Right ventricle myocardium superior (tissue), 1 donor: Measurements from ENCODE around the gene CASK. TPM values are rescaled to one million over a fixed set of nuclear protein-coding genes. Genes with fewer than 3 reads are reported as not detected.
"Not testable (repeated sequence)": the region's sequence is repeated elsewhere in the genome, so short reads cannot be mapped to it uniquely, and the experiment has no call there.

ENCODE experiments used
- ATAC-seq: fragments of 200-7000 bp; cut with Tn5 transposase; one replicate; pipeline ENCODE4 v1.9.1; 2020; ENCODE audit warnings: mild to moderate bottlenecking; ENCODE audit not compliant: poor library complexity
- DNase-seq: peaks from one replicate; pipeline ENCODE4 v3.0.0-alpha.2; 2020
- intact Hi-C: fragments of 100-400 bp; cut with DNase I; formaldehyde crosslinking; loops from one replicate; pipeline ENCODE4 v1.11.2; 2022
- total RNA-seq: library from RNA; stranded (reverse); fragmentation: NEBNext Ultra II Directional; extraction: Animal tissue kit (Norgen Biotek cat#: 25700); gene quantifications from one replicate; pipeline ENCODE4 v1.2.1, GENCODE V29; 2021
- donor health status: DM: no; HTN: yes; CAD: no; lungs with severe emphysema.

CASK gene
- total RNA-seq, 1 donor from 2014 or later: 12.4 TPM

DNA sequence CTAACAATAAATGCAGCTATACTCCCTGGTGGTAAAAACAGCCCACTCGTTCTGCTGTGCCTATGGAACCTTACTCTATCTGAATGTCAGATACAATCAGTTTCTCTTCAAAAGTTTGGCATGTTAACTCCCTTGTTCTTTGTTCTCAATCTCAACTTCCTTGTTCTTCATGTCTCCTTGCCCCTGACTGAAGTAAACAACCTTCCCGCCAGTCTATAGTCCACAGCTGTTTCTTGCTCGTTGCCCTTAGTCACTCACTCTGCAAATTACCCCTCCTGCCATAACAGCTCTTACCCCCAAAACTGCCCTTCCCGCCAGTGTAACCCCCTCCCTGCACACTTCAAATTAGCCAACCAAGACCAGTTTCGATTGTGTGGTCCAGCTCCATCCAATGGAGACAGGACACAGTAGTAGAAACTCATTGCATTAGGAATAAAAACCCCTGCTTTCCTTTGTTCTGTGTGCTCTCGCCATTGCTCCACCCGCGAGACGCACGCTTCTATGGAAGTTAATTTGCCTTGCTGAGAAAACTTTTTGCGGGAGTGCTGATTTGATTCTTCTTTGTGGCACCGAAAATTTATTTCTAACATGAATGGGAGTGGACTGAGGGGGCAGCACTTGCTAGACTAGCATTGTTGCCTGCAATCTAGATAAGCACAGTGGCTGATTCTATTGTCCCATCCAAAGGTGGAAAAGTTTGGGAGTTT is 206.4 kb downstream of the CASK start:
- DNase-seq (no peak), ATAC-seq (no peak)
- intact Hi-C loops: no loop called here

DNA sequence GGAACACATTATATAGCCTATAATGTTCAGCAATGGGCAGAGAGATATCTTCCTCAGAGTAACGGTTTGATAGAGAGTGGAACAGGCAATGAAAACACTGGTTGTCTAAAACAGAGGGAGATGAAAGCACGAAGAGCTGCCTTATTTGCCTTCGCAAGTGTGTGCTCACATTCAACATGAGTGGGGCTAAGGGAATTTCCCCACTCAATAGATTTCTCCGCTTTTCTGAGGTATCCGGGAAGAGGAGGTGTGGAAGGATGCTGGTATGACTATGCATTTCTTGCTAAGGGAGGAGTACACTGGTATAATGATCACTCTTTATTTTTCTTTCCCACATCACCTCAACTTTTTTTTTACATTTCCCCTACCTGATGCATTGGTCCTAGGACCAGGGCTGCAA is 207.1 kb downstream of the CASK start:
- DNase-seq (no peak), ATAC-seq (no peak)
- intact Hi-C loops: no loop called here

DNA sequence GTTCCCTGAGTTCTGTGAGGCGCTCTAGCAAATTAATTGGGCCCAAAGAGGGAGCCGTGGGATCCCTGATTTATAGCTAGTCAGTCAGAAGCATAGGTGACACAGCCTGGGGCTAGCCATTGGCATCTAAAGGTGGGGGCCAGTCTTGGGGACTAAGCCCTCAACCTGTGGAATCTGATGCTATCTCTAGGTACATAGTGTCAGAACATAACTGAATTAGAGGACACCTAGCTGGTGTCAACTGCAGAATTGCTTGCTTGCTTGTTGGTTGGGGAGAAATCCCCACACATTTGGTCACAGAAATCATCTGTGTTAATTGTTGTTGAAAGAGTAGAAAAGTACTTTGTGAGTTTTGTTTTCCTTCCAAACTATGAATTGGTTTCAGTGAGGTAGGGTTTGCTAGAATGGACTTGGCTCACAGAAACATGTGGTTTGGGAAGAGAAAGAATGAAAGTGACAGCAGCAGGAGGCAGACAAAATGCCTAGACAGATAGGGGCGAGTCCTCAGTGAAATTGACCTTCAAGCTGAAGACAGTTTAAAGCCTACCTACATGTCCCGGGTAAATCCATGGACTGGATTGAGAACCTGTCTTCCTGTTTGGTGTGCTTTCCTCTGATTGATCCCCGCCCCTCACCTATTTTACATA is 212.2 kb downstream of the CASK start:
- no peak for ATAC-seq
- intact Hi-C loops: no loop called here
- DNase-seq: no peak

DNA sequence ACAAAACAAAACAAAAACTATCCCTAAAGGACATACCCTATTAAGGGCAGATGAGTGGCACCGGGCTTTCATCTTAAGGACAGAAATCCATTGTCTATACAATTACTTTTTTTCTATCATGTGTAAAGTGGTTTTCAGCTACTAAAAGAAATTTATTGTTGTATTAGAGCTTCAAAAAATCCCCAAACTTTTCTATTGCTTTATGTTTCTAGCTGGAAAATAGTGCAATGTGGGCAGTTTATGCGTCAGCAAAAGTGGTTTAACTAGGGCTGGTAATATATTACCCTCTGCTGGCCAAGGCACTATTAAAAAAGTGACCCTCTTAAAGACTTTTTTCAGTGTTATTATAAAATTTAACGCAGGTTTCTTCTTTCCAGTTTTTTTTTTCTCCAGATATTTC is 214.9 kb downstream of the CASK start:
- intact Hi-C loops: no loop called here
- DNase-seq: no peak
- no peak for ATAC-seq

DNA sequence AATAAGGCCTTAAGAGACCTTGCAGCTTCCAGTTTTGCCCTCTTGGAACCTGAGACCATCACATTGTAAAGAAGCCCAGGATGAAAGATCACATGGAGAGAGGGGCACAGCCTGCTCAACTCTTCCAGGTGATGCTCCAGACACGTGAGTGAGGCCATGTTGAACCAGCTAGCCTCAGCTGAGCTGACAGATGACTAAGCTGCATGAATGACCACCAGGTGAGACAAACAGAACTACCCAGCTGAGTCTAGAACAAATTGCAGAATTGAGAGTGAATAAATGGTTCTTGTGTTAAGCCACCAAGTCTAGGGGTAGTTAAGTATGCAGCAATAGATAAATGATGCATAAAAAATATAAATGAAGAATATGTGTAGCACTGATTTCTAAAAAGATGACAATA is 216.1 kb downstream of the CASK start:
- intact Hi-C loops: no loop called here
- ATAC-seq (no peak), DNase-seq (no peak)

DNA sequence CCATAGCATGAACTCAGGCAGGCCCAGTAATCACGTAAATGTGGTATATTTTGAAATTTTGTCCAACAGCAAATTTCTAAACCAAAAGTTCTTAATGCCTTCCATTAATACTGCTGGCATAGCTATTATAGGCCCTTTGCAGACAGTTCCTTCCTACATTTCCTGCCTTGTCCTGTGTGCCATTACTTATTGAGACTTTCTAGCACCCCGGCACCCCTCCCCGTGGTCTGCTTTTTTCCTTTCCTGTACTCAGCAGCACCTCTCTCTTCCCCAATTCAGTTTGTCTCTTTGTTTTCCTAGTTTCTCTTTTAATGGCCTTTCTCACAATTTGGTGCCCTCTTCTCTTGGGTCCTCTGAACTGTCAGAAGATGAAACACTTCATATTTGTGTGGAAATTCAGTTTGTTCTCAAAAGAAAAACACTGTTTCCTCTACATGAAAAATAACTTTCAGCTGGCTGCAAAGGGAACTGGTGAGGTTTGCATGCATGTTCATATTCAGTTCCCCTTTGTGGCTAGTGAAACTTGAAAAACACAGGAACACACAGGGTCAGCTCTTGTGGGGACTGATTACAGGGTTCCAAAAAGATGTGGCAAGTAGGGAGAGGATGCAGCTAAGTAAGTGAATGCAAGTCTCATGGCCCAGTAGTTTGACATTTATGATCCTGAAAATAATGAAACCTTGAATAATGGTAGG is 217.5 kb downstream of the CASK start:
- ATAC-seq (peak; percentile 62), DNase-seq (no peak)
- intact Hi-C loops: no loop called here

DNA sequence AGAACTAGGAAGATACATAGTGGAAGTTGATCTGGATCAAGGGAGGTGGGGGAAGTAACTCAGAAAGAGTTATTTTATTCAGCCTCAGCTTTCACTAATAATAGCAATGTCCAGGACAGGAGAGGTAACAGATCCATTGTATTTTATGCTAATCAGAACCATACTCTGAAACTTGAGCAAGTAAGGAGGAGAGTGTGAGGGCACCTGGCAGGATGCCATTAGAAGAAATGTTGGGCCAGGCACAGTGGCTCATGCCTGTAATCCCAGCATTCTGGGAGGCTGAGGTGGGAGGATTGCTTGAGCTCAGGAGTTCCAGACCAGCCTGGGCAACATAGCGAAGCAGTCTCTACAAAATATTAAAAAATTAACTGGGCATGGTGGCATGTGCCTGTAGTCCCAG is 218.3 kb downstream of the CASK start:
- intact Hi-C loops: no loop called here
- ATAC-seq (no peak), DNase-seq (no peak)

DNA sequence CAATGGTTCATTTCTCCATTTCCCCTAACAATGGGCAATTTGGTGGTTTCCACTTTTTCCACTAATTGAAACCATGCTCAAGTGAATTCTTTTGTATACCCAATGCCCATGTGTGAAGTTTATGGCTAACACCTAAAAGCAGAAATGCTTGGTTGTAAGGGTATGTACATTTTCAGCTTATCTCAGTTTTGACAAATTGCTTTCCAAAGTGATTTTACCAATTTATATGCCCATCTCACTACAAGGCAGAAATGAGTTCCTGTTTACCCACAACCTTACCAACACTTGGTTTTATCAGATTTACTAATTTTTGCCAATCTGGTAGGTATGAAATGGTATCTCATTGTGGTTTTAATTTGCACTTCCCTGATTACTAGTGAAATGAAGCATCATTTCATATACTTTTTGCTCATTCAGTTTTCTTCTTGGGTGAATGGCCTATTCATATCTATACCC is 219.8 kb downstream of the CASK start:
- intact Hi-C loops: no loop called here
- ATAC-seq (no peak), DNase-seq (no peak)

DNA sequence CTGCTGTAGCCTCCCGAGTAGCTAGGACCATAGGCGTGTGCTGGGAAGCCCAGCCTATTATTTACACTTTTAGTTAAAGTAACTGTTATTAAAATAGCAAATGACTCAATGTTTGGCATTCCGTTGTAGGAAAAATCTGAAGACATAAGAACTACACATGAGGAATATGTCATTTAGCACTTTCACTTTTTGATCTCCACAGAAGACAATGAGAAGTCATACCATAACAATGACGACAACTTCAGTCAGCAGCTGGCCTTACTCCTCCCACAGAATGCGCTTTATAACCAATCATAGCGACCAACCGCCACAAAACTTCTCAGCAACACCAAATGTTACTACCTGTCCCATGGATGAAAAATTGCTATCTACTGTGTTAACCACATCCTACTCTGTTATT is 227.9 kb downstream of the CASK start:
- intact Hi-C loops: no loop called here
- no peak for DNase-seq
- no peak for ATAC-seq

DNA sequence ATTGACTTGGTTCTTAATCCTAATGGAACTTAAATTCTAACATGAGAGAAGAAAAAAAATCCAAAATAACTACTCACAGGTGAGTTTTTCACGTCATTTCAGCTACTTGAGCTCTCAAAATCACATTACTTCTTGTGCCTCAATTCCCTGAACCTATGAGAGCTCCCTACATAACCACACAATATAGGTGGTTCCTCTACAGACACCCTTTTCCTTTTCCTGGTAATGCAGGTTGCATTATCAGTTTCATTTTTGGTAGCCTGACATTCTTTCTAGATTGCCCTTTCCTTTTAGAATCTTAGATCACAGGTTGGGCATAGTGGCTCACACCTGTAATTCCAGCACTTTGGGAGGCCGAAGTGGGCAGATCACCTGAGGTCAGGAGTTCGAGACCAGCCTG is 230.3 kb downstream of the CASK start:
- DNase-seq: no peak
- no peak for ATAC-seq
- intact Hi-C loops: no loop called here

DNA sequence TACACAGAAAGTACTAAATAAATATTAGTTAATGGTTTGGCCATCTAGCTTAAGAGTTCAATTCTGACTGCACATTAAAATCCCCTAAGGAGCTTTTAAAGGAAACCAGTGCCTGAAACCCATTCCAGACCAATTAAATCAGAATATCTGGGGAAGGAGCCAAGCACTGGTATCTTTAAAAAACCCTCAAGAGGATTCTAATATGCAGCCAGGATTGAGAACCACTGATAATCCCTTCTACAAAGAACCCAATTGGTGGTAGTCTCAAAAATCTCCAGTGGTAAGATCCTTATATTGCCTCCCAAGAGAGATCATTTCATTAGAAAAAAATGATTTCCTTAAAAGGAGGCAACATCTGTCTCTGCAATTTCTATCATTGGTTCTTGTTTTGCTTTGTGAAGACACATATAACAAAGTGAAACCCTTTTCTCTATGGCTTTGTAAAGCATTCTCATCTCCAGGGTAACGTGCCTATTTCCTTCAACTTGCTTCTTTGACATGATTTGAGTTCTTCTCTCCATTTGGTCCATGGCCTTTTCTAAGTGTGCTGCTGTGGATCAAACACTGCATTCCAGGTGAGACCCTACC is 231.1 kb downstream of the CASK start:
- ATAC-seq: peak; percentile 79
- intact Hi-C loops: no loop called here

DNA sequence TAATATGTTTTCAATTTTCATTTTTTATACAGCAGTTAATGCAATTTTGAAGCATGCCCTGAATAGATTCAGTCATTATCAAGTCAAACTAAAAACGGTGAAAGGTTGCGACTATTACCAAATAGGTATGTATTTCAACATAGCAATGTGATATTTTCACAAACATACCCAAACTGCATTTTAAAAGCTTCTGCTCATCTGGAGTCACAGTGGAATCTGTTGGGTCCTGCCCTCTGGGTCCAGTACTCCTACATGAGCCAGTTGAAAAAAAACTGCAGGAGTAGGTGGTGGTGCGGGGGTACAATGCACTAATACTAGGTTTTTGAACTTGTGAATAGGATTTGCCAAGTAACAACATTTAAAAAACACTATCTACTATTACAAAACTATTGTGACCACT is 233.6 kb downstream of the CASK start:
- no peak for ATAC-seq
- DNase-seq: no peak
- intact Hi-C loops: no loop called here

More for the DNA sequence above, 231.1 kb downstream of the CASK start:
- no peak for DNase-seq

DNA sequence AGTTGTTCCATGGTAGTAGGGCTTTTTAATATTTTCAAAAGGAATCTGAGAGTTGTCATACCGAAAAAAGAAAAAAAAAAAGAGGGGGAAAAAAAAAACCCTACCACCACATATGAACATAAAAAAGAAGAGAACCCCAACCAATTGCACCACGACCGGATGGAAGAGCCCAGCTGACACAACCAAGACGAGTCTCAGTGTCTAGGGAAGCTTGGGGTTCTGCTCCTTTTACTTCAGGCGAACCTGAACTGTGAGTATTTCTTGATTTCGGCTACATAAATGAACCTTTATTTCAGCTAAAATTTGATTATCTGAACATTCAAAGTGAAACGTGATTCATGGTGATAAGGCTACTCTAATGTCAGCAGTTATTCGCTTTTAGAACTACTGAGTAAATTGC is 234.5 kb downstream of the CASK start, which contains the start of gene GPR34:
Gene GPR34 (plus strand): TSS at position 139 of the 400 bp plus-strand sequence. CDS start 6,661 bp downstream, outside the sequence.
- peak; percentile 60 for ATAC-seq
- DNase-seq: no peak
- intact Hi-C loops: no loop called here

DNA sequence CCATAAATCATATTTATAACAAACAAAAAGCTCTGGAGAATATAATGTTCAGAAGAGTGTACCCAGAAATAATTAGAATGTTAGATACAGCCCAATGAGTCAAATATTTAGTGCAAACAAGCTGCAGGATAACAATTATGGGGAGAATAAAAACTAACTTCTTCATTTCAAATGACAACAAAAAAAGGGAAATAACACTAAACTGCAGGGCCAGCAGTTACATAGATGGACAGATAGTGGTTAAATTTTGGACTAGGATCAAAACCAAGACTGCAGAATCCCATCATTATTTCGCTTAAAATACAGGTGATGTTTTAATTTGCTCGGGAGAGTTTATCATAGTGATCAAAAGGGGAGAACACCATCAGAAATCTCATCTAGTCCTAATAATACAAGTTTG is 235.2 kb downstream of the CASK start:
- ATAC-seq: no peak
- intact Hi-C loops: no loop called here

DNA sequence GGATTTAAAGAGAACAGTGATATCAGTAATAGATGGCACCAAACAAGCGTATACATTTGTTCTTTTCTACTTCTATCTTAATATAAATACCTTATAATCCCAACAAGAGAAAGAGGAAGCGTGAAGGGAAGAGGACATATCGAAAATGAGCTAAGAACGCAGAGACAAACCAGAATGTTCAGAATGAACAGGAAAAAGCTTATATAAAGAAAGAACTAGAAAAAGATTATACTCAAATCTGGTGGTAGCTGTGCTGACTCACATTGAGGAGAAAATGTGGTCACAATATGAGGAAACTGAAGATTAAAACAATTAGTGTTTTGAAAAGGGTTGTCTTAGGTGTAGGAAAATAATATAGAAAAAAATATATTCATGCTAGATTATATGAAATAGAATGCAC is 236.6 kb downstream of the CASK start:
- DNase-seq (no peak), ATAC-seq (no peak)
- intact Hi-C loops: no loop called here

More for the DNA sequence above, 235.2 kb downstream of the CASK start:
- DNase-seq: no peak

DNA sequence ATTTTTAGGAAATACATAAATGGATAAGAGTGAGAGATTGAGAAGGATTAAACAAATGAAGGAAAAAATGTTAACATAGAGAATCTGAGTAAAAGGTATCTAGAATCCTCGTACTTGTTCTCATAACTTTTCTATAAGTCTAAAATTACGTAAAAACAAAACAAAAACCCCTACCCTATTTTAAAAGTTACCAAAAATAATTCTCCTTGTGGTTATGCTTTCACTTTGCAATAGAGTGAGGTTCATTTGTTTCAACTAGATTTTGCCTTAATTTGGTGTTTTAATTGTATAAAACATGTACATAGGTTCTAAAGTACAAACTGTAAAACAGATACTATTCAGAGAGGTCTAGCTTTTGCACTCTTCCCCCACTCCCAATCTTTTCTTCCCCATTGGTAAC is 238.4 kb downstream of the CASK start:
- intact Hi-C loops: no loop called here
- DNase-seq (no peak), ATAC-seq (no peak)

DNA sequence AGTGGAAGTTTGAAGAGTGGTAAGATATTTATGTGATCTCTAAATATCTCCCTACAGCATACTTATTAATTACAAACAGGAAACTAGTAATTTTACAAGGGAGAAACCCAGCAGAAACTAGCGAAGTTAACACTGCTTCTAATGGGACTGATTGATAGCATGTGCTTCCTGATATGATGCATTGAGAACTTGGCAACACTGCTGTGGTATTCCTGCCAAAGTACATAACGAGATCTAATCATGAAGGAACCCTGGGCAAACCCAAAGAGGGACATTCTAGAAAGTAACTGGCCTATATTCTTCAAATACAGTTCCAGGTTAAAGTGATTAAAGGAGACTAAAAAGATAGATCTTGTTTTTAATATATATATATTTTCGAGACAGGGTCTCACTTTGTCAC is 239.2 kb downstream of the CASK start:
- intact Hi-C loops: no loop called here
- no peak for ATAC-seq
- DNase-seq: no peak

DNA sequence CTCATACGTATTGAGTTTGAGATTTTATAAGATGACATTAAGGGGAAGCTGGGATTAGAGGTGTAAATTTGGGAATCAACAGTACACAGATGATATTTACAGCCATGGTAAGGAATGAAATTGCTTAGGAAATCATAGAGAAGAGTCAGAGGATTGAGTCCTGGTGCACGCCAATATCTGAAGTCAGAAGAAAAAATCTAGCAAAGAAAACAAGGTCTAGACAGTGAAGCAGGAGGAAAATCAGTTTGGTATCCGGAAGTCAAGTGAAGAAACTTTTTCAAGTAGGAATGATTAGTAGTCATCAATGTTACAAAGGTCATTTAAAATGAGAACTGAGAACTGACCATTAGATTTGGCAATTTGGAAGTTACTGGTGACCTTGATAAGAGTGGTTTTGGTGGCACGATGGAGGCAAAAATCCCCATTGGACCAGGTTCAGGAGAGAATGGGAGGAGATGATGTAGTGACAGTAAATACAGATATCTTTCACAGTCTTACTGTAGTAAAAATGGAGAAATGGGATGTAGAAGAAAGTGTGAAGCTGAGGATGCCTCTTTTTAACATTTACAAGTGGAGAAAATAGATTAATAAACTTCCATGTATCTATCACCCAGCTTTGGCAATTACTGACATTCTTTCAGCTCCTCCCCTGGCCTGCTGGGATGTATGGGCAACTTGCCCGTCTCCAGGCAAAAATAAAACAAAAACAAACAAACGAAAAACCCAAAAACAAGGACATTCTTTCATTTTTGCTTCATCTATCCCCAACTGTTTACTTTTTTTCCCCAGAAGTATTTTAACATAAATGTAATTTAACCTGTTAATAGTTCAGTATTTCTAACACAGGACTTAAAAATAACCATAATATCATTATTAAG is 245.9 kb downstream of the CASK start:
- intact Hi-C loops: no loop called here
- no peak for ATAC-seq
- no peak for DNase-seq

DNA sequence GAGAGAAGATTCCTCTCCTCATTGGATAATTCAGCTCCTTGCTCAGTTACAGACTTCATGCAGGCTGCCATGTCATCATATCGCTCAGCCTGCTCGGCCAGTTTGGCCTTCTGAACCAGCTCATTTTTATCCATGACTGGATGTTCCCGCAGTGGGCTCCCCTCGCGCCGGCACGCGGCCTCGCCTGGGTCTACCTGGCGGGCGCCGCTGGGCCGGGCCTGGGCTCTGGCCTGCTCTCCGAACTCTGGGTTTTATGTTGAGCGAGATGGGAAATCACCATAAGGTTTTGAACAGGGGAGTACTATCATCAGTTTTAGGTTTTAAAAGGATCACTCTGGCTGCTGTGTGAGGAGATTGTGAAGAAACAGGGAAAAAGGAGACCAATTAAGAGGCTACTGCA is 247.0 kb downstream of the CASK start:
- ATAC-seq, intact Hi-C loops, DNase-seq: not testable (repeated sequence)
